ENCODE measurements around the gene METTL26.

METTL26 gene

GRCh38 chr16:627454-628239 is 8.5 kb downstream of the METTL26 start:
- peak in 1 of 58 donors; percentile 31 for DNase-seq

- DNase-seq, result peak in 18 of 58 donors; percentile 3 to 58 (median 33)
These were observed 9.2 kb downstream of the METTL26 start for GRCh38 chr16:626787-627453.

DNA sequence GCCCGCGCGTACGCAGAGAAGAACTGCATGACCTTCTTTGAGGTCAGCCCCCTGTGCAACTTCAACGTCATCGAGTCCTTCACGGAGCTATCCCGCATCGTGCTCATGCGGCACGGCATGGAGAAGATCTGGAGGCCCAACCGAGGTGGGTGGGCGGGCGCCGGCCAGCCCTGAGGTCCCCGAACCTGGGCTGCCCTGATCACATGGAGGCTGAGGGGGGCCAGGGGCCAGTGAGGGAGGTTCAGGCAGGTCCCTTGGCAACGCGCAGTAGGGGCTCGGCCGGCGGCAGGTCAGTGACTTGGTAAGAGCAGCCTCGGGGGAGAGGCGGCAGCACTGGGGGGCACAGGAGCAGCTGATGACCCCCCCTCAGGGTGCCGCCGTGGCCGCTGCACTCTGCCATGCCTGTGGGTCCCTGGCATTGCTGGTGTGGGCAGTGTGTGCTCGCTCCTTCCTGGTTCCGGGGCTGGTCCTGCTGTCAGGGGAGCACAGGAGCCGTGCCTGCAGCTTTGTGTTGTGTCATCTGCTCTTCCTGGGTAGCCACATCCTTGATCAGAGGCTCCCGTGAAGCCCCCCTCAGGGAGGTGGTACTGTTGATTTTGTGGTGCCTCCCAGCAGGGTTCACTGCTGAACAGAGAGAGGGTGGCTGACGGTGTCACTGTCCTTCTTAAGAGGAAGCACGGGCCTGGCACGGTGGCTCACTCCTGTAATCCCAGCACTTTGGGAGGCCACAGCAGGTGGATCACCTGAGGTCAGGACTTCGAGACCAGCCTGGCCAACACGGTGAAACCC is 9.9 kb downstream of the METTL26 start:
- no peak for DNase-seq

- no peak for DNase-seq
These were observed 10.8 kb downstream of the METTL26 start for GRCh38 chr16:625117-625976.

DNA sequence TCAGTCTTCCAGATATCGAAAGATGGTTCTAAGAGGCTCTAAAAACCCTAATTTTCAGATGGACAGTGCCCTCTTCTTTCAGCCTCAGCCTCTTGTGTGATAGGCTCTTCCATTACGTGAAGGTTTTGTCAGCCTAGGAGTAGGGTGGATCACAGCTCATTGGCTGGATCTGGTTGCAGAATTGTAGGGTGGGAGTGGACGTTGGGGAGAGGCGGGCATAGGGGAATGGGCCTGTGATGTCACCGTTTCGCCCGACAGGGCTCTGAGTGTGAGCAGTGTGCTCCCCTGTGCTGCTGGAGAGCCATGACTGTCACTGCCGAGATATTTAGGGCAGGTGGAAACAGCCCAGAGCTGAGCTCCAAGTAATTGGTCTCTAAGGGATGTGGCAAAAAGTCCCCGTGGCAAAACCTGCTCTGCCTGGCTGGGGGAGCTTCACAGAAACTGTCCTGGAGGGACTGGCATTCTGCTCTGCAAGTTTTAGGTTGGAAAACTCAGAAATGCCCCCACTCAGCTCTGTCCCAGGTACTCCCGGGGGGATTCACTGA is 11.5 kb downstream of the METTL26 start:
- peak in 1 of 58 donors; percentile 6 for DNase-seq

GRCh38 chr16:622920-623280 is 13.2 kb downstream of the METTL26 start:
- no peak for DNase-seq

GRCh38 chr16:621526-622105 is 14.5 kb downstream of the METTL26 start:
- peak in 13 of 58 donors; percentile 11 to 47 (median 29) for DNase-seq

GRCh38 chr16:620700-621525 is 15.2 kb downstream of the METTL26 start:
- no peak for DNase-seq

- no peak for DNase-seq
These were observed 16.5 kb downstream of the METTL26 start for GRCh38 chr16:619476-620100.

DNA sequence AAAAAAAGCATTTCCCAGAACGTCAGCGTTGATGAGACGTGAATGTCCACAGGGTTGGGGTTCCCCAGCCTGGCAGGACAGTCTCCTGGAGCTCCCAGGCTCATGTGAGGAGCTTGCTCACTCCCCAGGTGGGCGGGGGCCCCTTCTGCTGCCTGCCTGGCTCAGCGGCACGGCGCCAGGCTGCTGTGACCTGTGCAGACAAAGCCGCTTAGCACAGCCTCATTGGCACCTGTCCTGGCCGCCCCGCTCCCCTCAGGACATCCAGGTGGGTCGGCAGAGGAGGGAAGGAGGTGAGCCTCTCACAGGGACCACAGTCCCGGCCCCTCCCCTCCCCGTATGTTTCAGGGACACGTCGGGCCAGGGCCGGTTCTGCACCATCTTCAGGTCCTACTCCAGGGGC is 18.2 kb downstream of the METTL26 start:
- DNase-seq, result no peak

DNA sequence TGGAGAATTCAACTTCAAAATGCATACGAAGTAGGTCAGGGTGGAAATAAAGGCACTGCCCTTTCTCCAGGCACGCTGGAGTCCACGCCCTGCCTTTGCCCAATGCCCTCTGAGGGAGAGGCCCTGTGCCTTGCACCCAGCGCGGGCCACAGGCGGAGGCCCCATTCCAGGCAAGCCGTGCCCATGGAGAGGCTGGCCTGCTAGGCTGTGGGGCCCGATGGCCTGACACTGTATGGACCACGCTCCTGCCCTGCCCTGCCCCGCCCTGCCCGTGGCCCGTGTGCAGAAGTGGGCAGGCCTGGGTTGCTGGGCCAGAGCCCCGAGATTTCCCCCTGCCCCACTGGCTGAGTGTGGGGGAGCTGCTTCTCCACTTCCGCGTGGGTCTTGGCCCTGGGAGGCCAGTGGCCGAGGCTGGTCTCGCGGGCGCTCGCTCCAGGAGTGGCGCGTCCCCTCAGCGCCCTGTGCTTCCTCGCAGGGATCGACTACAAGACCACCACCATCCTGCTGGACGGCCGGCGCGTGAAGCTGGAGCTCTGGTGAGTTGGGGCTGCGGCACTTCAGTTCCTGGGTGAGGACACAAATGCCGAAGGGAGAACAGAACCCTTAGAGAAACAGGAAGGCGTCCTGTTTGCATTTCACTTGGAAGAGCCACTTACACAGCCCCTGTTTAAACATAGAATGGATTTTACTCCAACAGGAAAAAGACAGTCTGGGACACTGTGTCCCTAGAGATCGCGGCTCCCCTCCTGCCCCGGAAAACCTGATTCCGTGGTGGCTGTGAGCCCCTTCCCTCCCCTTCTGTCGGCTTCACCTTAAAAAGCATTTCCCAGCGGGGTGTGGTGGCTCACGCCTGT is 19.1 kb downstream of the METTL26 start:
- no peak for DNase-seq

- DNase-seq, result no peak
These were observed 21.0 kb downstream of the METTL26 start for GRCh38 chr16:615122-615521.

DNA sequence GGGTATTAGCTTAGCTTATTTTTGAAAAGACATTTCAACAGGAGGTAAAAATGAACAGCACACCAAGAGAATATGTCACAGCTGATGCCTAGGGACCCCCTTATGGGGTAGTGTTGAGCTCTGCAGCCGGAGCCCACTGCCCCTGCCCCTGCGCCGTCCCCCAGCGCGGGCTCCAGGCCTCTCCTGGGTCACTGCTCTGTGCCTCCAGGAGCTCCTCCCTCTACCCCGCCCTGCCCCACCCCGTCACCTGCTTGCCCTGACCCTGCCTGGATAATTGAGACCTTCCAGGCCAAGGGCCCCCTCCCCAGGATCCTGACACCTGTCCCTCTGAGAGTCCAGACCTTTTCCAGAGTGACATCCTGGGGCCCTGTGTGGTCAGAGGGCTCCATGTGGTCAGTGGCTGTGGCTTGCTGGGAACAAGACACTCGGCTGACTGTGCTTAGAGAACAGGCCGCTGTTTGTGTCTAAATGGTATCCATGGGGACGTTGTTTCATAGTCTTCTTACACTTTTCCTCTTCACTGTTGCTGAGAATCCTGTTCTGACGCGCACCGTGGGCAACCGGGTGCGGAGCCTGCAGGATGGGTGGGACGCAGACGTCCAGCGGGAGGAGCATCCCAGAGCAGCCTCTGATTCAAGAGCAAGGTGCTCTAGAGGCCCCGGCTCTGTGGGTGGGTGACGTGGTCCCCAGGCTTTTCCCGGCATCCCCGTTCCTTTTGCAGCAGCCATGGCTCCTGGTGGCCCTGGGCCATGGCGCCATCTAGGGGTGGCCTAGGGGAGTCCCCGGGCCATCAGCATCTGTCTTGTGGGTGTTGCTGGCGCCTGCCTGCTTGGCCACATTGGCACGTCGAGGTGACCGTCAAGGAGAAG is 25.4 kb downstream of the METTL26 start:
- peak in 41 of 58 donors; percentile 13 to 73 (median 44) for DNase-seq

DNA sequence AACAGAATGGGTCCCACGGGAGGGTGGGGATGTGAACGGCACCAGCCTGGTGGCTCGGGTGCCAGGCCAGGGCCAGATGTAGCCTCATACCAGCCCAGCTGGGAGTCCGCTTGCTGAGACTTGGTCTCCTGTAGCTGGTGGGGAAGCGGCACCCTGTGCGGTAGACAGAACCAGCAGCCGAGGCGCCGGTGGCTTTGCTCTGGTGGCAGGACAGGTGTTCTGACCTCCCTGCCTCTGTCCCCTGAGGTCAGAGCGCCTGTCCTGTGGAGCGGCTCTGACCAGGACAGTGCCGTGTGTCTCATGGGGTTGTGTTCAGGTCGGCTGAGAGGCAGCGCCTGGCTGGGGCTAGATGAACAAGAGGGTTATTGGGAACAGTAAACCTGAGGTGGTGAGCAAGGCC is 26.1 kb downstream of the METTL26 start:
- no peak for DNase-seq

DNA sequence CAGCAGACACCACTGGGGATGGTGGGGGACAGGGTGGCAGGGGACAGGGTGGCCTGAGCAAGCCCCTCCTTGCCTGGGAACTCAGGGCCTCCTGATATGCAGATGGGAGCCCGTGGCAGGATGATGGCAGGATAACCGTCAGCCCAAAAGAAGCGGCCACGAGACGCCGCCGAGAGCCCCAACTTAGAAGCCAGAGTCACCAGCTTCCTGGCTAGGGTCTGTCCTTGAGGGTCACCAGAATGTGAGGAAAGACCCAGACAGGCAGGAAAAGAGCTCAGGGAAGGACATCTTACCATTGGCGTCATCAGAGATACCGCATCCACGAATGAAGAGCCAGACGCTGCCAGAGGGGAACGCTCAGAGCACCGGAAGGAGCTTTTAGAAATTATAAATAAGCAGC is 26.8 kb downstream of the METTL26 start:
- no peak for DNase-seq

DNA sequence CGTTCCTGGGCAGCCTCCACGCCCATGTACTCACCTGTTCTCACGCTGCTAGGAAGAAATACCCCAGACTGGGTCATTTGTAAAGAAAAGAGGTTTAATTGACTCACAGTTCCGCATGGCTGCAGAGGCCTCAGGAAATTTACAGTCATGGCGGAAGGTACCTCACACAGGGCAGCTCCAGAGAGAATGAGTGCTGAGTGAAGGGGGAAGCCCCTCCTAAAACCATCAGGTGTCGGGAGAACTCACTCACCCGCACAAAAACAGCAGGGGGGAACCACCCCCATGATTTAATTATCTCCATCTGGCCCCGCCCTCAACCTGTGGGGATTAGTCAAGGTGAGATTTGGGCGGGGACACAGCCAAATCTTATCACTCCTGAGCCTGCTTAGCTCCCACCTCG is 28.1 kb downstream of the METTL26 start:
- DNase-seq, result no peak
